Stimulated activated CD4-positive, alpha-beta T cell treated with anti-CD3 and anti-CD28 coated beads, Interleukin-15, amount 100 ng/mL, for 1 hour (primary cell): ENCODE results near the gene KCP.
A peak's percentile ranks its signal among the peaks of the same experiment; 100 is the strongest.

Source experiments
- DNase-seq, 2 donors: peaks; one replicate each; pipeline ENCODE4 v3.0.0-alpha.2; 2020; ENCODE audit warnings: low read depth in 1 of 2, low spot score in 1 of 2

Gene KCP

DNA sequence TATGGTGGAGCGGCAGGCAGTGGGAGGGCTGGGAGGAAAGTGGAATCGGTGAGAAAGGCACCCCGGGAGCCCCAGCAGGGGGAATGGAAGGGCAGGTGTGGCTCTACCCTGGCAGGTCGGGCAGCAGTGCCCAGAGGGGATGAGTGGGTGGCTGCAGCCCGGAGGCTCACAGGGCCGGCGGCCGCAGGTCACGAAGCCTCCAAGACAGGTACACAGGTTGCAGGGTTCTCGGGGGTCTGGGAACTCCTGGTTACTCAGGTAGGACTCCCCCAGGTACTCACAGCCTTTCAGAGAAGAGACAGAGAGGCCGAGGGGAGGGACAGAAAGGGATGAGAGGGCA, 21.8 kb downstream of the KCP start:
- DNase-seq: no peak

DNA sequence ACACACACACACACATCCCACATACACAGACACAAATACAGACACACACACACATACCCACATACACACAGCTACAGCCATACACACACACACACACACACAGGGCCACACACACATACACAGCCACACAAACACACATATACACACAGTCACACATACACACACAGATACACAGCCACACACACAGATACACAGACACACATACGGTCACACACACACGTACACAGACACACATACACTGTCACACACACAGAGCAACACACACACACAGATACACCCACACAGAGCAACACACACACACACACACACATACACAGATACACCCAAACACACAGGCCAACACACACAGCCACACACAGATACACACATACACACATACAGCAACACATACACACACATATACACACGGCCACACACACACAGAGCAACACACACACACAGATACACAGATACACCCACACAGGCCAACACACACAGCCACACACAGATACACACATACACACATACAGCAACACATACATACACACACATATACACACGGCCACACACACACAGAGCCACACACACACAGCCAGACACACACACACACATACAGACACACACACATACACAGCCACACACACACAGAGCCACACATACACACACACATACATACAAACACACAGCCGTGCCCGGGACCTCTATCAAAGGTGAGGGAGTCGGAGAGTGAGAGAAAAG, 22.3 kb downstream of the KCP start:
- DNase-seq: no peak

DNA sequence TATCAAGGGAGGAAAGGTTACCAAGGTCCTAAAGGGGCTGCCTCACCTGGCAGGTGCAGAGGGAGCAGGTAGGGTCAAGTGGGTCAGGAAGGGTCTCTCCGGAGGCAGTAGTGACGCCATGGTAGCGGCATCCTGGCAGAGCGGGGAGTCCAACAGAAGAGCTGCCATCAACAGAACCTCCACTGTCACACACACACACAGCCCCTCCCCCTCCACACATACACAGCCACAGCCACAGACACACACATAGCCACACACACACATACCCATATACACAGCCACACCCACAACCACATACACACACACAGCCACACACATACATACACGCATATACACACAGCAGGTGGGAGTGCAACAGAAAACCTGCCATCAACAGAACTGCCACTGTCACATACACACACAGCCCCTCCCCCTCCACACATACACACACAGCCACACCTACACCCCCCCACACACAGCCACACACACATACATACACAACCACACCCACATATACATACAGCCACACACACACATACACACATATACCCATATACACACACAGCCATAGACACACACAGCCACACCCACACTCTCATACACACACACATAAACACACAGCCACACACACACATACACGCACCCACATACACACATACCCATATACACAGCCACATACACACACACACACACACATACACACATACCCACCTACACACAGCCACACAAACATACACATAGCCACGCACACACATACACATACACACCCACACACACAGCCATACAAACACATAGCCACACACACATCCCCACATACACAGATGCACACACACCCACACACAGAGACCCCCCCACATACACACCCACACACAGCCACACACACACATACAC, 23.1 kb downstream of the KCP start:
- no peak for DNase-seq

DNA sequence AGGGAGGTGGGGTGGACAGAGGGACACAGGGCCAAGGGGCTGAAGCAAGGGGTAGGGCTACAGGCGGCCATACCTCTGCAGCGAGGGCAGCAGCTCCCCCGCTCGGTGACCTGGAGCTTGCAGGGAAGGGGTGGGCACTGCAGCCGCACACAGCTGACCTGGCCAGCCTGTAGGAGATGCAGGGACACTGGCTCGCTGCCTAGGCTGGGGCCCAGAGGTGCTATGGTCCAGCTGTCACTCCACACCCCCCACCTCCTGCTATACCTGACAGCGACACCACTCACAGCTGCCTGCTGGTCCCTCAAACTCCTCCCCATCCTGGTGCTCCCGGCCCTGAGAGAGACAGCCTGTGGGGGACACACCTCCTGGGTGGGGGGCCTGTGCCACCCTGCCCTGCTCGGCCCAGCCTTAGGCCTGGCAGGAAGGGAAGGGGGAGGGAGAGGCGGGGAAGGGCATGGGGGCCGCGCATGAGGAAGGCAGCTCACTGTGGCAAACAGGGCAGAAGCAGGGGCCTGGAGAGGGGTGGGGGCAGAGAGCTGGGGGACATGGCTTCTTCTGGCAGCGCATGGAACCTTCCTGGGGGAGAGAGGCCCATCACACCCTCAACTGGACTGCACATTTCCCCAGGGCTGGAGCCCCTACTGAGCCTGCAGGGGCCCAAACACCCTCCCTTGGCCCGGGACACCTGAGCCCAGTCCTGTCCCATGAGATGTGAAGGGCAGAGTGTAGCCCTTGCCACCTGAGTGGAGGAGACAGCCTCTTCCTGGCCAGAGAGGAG, 23.9 kb downstream of the KCP start:
- DNase-seq: no peak

DNA sequence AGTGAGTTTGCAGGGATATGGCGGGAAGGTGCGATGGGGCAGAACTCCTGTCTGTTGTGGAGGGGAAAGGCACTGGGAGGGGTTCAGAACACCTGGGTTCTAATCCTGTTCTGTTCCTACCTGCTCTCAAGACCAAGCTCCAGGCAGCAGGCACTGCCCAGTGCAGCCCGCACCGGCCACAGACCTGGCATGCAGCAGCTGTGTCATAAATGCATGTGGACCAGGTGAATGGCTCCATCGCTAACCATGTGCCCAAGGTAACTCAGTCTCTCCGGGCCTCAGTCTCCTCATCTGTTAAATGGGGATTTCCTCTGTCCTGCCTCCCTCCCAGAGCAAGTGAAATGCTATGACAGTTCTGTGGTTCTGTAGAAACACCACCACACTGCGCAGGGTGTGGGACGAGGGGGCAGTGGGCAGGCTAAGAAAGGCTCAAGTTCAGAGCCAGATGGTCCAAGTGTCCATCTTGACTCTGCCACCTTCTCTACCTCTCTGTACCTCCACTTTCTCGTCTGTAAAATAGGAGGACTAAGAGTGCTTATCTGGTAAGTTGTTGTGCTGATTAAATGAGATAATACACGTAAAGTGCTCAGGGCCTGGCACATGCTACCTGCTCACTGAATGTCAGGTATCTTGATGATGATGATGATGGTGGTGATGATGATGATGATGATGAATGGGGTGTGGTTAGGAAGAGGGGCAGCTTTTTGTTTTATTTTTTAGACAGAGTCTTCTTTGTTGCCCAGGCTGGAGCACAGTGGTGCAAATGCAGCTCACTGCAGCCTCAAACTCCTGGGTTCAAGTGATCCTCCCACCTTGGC, 24.9 kb downstream of the KCP start:
- no peak for DNase-seq

DNA sequence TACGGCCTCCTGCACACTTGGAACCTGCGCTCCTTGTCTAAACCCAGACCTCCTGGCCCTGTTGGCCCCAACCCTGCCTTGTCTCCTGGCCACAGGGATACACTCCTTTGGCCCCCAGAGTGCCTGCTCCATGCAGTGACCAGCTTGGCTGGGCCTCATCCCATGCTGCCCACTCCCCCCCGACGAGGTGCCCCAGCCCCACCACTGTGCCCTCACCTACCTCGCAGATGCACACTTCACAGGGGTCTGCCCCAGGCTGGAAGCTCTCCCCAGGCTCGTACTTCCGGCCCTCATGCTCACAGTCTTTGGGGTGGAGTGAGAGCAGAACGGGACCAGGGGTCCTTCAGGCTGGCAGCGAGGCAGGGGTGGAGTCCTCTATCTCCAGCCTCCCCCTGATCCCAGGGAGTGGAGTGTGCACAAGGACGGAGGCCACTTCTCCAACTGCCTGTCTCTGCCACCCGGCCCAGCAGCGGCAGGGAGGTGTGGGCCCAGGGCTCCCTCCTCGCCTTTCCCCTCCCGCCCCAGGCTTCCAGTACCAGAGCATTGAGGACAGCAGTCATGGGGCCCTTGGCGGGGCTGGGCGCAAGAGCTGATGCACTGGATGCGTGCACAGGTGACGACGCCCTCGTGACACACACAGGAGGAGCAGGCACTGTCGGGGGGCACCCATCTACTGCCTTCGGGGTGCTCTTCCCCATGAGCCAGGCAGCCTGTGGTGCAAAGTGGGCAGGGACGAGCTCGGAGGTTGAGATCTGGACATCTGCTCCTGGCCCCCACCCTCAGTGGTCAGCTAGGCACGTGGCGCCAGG, 25.7 kb downstream of the KCP start:
- no peak for DNase-seq

DNA sequence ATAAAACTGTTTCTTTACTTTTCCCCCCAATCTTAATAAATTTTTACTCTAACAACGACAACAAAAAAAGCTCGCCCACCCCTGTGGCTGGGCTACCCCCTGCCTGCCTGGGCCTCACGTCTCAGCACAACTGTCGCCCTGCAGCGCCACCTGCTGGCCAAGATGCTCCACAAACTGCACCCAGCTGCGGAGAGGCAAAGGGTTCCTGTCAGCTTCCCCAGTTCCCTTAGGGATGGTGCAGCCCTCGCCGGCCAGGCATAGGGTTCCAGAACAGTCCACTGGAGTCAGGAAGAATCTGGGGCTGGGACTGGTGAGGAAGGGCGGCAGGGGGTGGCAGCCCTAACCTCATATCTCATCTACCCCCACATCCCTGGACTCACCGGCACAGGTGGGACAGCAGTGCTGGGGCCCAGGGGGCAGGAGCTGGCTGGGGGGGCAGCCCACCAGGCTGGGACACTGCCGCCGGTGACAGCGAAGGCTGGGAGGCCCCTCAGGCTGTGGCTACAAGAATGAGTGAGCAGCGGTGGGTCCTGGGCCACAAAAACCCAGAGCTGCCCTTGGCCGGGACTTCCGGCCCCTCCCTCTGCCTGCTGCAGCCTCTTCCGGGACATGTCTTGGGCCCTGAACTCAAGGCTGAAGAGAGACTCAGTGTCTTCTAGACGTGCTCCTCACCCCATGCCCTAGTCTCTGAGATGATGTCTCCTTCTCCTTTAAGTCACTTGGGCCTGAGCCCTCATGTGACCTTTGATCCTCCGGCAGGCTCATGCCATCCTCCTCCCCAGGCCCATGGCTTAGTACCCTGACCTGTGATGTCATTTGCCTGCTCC, 26.7 kb downstream of the KCP start:
- peak; percentile 65 to 81 for DNase-seq

DNA sequence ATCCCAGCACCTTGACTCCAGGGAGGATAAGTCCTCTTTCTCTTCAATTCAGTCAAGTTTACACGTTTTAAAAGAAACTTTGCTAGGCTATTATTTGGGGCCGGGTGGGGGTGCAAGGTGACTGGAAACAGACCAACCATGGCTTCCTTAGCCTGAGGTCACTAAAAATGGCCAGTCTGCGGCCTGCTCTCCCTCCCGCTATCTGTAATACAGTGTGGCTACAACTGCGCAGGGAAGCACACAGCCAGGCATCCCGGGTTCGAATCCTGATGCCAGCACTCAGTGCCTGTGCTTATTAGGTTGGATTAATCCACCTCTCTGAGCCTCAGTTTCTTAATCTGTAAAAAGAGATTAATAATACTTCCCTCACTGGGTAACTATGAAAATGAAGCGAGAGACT, 28.4 kb downstream of the KCP start:
- DNase-seq: no peak

DNA sequence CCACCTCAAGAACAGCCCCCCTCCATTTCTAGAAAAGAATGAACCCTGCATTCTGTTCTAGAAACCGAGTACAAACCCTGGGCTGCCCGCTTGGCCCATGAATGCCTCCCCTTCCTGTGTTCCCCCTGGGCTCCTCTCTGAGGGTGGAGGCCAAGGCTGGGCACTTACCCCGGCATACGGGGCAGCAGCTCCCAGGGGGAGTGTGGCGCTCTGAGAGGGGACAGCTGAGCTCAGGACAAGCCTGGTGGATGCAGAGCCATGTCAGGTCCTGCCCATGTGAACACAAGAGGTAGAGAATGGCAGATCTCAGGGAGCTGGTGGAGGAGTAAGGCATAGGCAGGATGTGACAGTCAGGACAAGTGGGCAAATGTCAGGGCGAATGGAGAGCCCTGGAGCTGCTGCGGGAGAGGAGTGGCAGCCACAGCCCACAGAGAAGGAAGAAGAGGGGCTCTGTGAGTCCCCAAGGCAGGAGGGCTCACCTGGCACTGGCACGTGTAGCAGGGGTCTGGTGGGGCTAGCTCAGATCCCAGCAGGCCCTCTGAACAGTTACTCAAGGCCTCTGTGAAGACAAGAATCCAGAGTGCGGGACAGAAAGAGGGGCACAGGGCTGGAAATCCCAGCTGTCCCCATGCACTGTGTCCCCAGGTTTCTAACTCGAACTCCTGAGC, 28.9 kb downstream of the KCP start:
- no peak for DNase-seq

DNA sequence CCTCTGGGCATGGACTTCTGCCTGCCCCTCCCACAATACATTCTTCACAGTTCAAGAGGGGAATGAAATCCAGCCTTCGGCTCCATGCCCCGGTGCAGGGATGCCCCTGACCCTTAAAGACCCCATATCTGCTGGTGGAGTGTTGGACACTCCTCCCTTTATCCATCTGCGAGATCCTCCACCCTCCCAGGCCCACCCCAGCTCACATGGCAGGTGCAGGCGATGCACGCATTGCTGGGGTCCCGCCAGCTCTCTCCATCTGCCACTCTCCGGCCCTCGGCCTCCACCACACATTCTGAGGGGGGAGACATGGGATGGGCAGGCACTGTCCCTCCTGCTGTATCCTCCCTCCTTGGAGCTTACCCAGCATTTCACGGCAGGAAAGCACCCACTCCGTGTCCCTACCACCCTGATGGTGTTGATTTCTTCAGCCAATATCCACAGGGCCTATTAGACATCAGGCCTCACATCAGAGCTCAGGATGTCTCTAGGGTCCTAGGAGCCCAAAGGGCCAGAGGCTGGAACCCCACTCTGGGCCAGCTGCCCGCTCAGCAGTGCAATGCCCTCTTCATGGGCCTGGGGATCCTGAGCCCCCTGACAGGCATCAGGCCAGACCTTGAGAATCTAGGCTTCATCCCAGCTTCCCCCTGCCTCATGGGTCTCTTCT, 29.6 kb downstream of the KCP start:
- no peak for DNase-seq

DNA sequence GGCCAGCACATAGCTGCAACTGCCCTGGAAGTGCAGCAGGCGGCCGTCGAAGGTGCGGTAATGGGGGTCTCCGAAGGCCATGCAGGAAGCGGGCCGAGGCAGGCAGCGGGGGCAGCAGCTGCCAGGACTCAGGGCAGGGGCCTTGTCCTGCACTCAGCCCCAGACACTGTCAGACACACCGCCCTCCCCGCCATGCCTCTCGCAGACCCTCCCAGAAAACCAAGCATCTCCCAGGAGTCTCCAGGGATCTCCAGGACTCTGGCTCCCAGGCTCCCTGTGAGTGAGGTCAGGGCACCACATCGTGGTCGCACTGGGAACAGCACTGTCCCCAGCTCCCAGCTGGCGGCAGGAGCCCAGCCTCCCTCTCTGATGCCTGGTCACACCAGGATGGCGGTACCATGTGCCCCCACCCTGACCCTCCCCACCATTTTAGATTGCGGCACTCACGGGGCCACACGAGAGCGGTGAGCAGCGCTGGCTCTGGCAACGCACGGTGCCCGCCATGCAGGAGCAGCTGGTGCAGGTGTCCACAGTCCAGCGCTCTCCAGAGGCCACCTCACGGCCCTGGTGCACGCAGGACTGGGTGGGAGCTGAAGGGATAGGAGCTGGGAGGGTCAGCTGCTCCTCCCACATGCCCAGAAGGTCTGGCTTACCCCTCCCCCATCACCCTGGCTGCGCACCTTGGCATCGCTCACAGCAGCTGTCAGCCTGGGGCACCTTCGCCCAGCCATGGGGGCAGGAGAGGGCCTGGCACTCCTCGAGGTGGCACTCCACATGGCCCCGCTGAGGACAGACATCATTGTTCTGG, 30.4 kb downstream of the KCP start:
- DNase-seq: no peak

DNA sequence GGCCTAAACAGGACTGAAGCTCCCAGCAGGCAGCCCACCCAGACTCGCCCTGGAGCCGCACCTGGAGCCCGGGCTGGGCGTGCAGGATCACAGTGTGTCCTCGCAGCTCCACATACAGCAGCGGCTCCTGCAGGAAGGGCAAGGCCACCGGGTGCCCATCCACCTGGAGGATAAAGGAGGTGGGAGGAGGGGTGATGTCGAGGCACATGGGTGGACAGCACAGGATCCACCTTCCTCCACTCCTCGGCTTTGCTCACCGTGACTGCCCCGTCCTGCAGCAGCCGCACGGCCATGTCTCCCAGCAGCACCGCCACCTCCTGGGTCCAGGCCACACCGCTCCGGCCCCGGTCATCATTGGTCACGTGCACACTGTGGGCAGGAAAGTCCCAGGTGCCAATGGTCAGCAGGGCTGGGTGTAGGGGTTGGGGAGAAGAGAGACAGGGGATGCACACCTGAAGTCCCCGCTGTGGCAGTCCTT, 31.0 kb downstream of the KCP start:
- no peak for DNase-seq

DNA sequence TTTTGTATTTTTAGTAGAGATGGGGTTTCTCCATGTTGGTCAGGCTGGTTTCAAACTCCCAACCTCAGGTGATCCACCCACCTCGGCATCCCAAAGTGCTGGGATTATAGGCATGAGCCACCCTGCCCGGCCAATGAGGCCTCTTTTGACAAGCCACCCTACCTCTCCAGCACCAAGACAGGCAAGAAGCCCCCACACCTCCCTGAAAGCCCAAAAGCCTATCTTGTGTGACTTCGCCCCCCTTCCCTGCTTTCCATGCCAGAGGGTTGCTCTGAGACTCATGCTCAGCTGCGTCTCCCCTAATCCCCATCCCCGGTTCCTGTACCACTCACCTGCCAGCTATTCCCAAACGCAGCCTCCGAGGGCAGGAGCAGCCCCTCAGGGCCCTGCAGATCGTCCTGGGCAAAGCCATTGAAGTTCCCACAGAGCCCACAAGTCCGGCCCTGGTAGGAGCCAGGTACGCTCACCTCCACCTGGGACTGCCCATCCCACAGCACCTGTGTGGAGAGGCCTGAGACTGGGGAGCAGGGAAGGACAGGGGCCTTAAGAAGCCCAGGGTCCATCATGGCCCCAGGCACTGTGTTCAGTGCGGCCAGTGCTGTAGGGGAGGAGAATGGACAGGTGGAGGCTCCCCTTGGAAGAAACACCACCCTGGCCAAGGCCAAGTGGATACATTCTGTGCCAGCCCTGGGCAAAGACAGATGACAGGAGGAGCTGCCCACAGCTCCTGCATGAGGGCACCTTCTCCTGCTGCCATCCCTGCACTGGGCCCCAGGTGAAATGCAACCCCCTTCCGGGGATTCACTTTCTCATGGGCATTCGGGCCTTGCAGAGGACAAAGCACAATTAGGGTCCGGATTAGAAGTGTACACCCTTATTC, 32.0 kb downstream of the KCP start:
- DNase-seq: no peak

DNA sequence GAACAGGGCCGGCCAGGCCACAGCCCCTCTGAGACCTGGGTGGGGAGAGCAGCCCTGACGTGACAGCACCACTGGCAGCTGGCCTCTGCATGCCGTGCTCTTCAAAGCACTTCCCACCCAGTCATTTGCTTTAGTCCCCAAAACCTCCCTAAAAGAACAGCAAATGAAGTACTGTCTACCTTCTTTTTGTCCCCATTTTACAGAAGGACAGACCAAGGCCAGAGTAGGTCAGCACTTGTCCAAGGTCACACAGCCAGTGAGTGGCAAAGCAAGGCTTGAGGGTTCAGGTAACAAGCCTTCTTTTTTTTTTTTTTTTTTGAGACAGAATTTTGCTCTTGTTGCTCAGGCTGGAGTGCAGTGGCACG, 32.8 kb downstream of the KCP start:
- DNase-seq: no peak

DNA sequence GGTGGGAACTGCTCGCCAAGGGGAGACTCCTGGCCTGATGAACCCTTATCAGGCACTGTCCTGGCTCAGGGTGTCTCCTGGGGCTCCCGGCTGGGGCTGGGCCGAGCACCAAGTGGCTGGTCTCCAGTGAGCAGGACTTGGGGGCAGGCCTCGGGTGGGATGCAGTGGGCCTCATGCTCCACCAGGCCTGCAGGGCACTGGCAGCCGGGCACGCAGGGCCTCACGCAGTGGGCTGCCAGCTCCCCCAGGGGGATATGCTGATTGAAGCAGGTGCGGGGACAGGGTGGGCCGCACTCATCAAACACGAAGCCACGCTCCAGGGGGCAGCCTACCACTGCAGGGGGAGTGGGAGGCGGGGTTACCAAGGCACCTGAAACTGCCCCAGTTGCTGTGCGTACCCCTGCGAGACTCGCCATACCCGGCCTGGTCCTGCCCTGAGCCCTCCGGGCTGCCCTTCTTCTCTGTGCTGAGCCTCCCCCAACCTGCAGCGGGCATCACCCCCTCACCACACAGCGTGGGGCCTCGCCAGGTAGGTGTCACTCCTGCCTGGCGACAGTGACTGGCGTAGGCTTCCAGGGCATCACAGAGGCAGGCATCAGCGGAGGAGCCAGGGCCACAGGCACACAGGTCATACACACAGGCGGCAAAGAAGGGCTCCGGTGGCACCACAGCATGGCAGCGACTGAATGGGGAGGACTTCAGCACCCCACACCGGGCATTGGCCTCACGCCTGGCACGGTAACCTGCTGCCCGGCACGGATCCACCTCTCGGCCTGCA, 33.3 kb downstream of the KCP start:
- DNase-seq: no peak

DNA sequence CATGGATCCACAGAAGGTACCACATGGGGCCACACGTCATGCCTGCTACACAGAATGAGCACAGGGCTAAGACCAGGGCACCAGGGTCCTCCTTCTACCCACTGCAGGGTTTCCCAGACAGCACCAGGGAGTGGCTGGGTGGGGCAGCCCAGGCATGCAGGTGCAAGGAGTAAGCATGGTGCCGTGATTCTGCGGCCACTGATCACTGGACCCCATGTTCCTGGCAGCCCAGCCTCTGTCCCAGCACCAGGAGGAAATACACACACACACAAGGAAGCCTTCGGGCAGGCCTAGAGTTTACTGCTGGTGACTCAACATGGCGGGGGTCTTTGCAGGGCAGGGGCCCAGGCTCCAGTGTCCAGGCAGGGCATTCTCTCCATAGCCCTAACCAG, 33.9 kb downstream of the KCP start:
- DNase-seq: no peak
